ENCODE measurements around the gene C10orf71.
A peak's percentile ranks its signal among the peaks of the same experiment; 100 is the strongest.

C10orf71 gene, protein sequence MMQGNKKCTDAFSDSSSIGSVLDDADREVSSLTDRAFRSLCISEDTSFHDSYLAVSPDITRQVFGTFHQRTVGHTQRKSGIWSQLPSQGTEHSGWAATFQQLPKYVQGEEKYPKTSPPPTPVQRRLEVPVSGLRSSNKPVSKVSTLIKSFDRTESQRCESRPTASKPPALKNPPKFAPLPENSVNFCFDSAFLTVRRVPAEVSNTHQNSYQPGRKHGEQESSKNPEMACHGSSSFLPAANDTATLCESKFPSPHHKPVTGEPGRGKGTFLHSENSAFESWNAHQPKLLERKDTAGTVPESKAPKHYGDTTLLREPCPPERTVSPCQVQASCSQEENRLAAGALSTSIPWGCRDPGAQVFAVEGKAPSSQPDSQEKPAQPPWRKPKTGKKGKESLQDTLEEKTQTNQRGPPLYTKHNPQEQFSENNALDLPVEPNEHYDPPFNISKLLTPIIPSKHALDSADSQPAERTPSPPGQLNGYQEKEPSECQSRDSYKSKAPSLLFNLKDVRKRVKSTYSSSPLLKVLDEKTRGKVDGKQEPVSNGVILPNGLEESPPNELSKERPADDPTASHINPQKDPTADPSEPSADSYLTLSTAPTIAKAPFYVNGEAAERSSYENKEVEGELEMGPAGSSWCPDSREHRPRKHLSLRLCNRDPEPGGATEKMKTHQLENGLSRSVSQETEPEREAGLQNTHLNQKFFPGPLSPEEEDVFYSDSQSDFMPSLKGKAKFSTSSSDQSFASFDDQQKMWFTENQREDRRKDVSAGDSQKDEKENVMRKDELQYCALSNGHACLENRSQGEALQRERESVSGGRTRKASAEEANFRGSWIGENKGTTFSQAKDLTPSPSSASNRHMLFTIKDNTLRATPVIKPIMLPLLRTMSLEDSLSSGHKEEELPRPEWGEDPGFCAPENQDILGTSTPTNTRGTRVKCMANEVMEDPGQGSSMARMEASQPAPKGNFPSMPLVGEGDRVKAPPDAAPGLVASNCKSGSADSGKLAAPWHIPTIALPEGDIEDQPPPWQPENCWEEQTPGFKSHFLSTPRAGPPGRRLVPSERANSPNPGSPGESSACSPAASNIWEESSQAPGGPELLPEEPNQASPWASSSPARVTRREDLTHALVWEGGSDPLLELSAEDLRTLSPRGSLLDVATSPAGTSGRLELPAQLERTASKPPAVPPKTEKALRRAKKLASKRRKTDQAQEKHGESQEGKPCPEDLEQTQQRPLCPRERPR (N-terminal part only)

DNA sequence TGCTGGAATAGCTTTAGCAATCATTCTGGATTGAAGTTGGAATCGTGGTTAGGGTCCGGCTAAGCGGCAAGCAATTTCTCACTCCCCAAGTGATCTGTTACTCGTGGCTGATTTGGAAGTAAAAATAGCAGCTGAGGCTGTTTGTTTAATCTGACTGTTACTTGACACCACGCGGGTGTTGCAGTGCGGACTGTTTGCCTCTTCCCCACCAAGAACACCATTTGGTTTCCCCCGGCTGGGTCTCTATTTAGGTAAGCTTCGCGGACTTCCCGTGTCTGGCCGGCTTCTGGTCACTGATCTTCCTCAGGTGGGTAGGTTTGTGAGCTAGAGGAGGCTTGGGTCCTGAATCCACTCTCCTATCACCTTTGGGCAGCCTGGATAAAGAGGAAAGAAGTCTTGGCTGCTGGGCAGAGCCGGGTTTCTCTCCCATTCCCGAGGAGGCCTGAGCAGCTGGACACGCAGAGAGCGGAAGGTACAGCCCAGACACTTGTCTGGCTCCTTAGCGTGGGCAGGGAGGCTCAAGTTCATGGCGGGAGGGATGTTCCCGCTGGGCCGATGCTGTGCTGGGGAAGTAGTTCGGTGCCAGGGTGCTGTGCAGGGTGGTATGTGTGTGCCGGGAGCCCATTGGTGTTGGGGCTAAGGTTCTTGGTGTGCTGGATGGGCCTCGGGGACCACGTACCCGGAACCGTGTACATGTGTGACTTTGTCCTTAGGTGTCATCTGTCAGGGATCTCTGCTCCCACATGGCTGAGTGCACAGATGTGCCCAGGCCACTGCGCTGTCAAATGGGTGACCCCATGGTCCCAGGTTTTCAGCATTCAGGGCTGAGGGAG is at the start of gene C10orf71:
C10orf71 (plus strand) TSS at position 188 of the 833 bp plus-strand sequence. CDS start 23,376 bp downstream, outside the sequence.
- intact Hi-C loops (cut with DNase I; ENCODE audit: low total_unique reads): no loop called here
- Histone ChIP-seq H3K36me3 (no peaks in the 10 kb centered on the region), H3K27me3 (no peaks in the 10 kb centered on the region), H3K9me3 (no peaks in the 10 kb centered on the region), H3K27ac (peak within 1 kb of the TSS; percentile 2 to 56), H3K4me3 (peak within 1 kb of the TSS in 1 of 2 donors; percentile 36), H3K4me1 (peaks cover 0 to 28% (median 19%) of the 10 kb centered on the region in 4 donors)
- TF ChIP-seq, protein P1, sequence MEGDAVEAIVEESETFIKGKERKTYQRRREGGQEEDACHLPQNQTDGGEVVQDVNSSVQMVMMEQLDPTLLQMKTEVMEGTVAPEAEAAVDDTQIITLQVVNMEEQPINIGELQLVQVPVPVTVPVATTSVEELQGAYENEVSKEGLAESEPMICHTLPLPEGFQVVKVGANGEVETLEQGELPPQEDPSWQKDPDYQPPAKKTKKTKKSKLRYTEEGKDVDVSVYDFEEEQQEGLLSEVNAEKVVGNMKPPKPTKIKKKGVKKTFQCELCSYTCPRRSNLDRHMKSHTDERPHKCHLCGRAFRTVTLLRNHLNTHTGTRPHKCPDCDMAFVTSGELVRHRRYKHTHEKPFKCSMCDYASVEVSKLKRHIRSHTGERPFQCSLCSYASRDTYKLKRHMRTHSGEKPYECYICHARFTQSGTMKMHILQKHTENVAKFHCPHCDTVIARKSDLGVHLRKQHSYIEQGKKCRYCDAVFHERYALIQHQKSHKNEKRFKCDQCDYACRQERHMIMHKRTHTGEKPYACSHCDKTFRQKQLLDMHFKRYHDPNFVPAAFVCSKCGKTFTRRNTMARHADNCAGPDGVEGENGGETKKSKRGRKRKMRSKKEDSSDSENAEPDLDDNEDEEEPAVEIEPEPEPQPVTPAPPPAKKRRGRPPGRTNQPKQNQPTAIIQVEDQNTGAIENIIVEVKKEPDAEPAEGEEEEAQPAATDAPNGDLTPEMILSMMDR (IDR thresholded peaks at IDR 0.05): no peak
- no peak for DNase-seq

DNA sequence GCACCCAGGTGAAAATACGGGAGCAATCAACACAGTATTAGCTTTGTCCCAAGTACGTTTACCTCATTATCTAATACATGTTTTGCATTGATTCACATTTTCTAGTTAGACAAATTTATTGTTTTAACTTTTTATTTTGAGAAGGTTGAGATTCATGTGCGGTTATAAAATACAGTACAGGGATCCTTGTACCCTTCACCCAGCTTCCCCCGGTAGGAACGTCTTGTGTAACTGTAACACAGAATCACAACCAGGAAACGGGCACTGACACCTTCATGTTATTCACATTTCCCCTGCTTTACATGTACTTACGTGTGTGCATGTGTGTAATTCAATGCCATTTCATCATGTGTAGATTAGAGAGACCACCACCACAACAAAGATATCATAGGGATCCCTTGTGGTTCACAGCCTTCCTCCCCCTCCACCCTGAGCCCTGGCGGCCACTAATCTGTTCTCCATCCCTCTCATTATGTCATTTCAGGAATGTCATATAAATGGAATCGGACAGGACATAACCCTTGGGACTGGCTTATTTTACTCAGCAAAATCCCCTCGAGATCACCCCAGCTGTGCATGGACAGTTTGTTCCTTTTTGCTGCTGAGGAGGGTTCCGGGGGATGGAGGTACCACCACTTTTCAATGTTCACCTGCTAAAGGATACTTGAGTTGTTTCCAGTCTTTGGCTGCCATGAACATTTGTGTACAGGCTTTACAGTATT is 46.5 kb upstream of the C10orf71 start:
- Histone ChIP-seq H3K4me1 (no peaks in the 10 kb centered on the region), H3K9me3 (no peaks in the 10 kb centered on the region), H3K36me3 (no peaks in the 10 kb centered on the region), H3K4me3 (no peak overlapping the region), H3K27ac (no peak overlapping the region), H3K27me3 (peaks cover 0 to 3% of the 10 kb centered on the region in 2 donors)
- intact Hi-C loops (cut with DNase I; ENCODE audit: low total_unique reads): no loop called here
- no peak for DNase-seq
- TF ChIP-seq, protein P1 (IDR thresholded peaks at IDR 0.05): no peak

DNA sequence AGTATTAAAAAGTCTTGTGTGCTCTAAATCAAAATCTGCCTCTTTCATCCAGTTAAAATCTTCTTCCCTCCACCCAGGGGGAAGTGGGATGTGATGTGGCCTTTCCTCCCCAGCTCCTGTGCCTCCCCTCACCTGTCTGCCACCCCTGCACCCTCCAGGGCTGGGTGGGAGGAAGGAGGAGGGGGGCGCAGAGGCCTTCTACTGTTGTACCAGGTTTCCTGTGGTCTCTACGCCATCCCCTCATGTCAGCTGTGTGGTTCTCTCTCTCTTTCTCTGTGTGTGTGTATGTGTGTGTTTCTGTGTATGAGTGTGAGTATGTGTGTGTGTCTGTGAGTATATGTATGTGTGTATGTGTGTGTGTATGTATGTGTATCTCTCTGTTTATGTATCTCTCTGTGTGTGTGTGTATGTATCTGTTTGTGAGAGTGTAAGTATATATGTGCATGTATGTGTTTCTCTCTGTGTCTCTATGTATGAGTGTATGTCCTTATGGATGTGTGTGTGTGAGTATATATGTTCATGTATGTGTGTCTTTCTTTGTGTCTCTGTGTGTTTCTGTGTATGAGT is 45.5 kb upstream of the C10orf71 start:
- Histone ChIP-seq H3K27ac (no peak overlapping the region), H3K4me1 (no peaks in the 10 kb centered on the region), H3K9me3 (no peaks in the 10 kb centered on the region), H3K4me3 (no peak overlapping the region), H3K36me3 (no peaks in the 10 kb centered on the region), H3K27me3 (peaks cover 0 to 3% of the 10 kb centered on the region in 2 donors)
- DNase-seq: no peak
- intact Hi-C loops (cut with DNase I; ENCODE audit: low total_unique reads): no loop called here
- TF ChIP-seq, protein P1 (IDR thresholded peaks at IDR 0.05): no peak

DNA sequence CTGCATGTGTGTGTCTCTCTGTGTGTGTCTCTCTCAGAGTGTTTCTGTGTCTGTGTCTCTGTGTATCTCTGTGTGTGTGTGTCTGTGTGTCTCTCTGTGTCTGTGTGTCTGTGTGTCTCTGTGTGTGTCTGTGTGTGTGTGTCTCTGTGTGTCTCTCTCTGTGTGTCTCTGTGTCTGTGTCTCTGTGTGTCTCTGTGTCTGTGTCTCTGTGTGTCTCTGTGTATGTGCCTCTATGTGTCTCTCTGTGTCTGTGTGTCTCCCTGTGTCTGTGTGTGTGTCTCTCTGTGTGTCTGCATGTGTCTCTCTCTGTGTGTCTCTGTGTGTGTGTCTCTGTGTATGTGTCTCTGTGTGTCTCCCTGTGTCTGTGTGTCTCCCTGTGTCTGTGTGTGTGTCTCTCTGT is 44.8 kb upstream of the C10orf71 start:
- intact Hi-C loops (cut with DNase I; ENCODE audit: low total_unique reads): no loop called here
- Histone ChIP-seq H3K9me3 (no peaks in the 10 kb centered on the region), H3K27me3 (peaks cover 0 to 3% of the 10 kb centered on the region in 2 donors), H3K4me3 (no peak overlapping the region), H3K4me1 (no peaks in the 10 kb centered on the region), H3K27ac (no peak overlapping the region), H3K36me3 (no peaks in the 10 kb centered on the region)
- DNase-seq: no peak
- TF ChIP-seq, protein P1 (IDR thresholded peaks at IDR 0.05): no peak

Data from tibial artery (tissue), 4 donors.